ENCODE measurements around the gene RSPH1.

Gene RSPH1

DNA sequence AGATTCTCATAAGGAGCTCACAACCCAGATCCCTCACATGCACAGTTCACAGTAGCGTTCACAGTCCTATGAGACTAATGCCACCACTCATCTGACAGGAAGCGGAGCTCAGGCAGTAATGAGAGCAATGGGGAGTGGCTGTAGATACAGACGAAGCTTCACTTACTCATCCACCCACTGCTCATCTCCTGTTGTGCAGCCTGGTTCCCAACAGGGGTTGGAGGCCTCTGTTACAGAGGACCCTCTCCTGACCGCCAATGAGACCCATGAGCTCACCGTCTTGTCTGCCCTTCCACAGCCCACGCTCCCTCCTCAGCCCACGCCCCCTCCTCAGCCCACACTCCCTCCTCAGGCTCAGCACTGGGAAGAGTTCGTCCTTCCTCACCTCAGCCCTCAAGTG is 39.6 kb downstream of the RSPH1 start:
- H3K27me3 ChIP-seq (ENCODE audit: insufficient read depth, low read length): no peaks in the 10 kb centered on the region
- H3K23ac ChIP-seq (ENCODE audit: low read length): no peak overlapping the region
- no peaks in the 10 kb centered on the region for H3K9me3 ChIP-seq (ENCODE audit: insufficient read depth, low read depth, low read length)
- no peak overlapping the region for H3K4me2 ChIP-seq (ENCODE audit: low read length)
- no peaks in the 10 kb centered on the region for H3K79me2 ChIP-seq (ENCODE audit: control insufficient read depth, insufficient read depth, low read length, poor library complexity)
- no CpG with 5 or more reads among the region's 8 CpGs for WGBS (ENCODE audit: extremely low coverage, insufficient coverage, insufficient read length)
- H3K79me1 ChIP-seq (ENCODE audit: low read length): no peaks in the 10 kb centered on the region
- H2BK5ac ChIP-seq (ENCODE audit: low read depth, low read length, poor library complexity): no peak overlapping the region
- H2AFZ ChIP-seq (ENCODE audit: insufficient read depth, low read length, poor library complexity): no peak overlapping the region
- H4K8ac ChIP-seq (ENCODE audit: low read depth, low read length): no peak overlapping the region
- H3K18ac ChIP-seq (ENCODE audit: low read length): no peak overlapping the region
- H2AK5ac ChIP-seq (ENCODE audit: low read length): no peak overlapping the region
- H3K4ac ChIP-seq (ENCODE audit: low read depth, low read length): no peak overlapping the region
- no peak overlapping the region for H3K4me3 ChIP-seq (ENCODE audit: low read depth, low read length)
- peak; percentile 48 to 66 for DNase-seq
- H3K4me1 ChIP-seq (ENCODE audit: control insufficient read depth in 1 of 2, insufficient read depth in 2 of 2, low read length in 2 of 2): no peaks in the 10 kb centered on the region
- H4K91ac ChIP-seq (ENCODE audit: low read depth, low read length): no peak overlapping the region
- no peak overlapping the region for H3K27ac ChIP-seq (ENCODE audit: low read depth, low read length)
- H4K12ac ChIP-seq (ENCODE audit: low read depth, low read length): no peak overlapping the region
- H3K36me3 ChIP-seq (ENCODE audit: control insufficient read depth in 1 of 2, insufficient read depth in 2 of 2, low read length in 2 of 2): no peaks in the 10 kb centered on the region
- H3K14ac ChIP-seq (ENCODE audit: low read length): no peak overlapping the region
- H3K9ac ChIP-seq (ENCODE audit: low read length): no peak overlapping the region
- no peak overlapping the region for H2BK12ac ChIP-seq (ENCODE audit: low read length)
- no peak overlapping the region for H2BK120ac ChIP-seq (ENCODE audit: insufficient read depth, low read length, poor library complexity)

DNA sequence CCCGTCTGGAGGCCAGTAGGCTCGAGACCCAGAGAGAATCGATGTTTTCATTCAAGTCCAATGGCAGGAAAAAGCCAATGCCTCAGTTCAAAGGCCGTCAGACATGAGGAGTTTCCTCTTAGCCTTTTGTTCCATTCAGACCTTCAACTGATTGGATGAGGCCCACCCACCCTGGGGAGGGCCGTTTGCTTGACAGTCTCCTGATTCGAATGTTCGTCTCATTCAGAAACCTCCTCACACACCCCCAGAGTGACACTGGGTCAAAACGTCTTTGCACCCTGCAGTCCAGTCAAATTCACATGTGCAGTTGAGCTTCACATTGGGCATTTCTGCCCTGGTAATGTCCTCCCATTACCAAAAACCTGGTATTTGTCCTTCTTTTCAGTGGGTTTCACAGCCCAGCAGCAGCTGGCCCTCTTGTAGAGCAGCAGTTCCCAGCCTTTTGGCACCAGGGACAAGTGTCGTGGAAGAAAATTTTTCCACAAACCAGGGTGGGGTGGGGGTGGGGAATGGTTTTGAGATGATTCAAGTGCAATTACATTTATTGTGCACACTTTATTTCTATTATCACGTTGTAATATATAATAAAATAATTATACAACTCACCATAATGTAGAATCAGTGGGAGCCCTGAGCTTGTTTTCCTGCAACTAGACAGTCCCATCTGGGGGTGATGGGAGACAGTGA is 40.1 kb downstream of the RSPH1 start:
- no peak overlapping the region for H4K8ac ChIP-seq (ENCODE audit: low read depth, low read length)
- no CpG with 5 or more reads among the region's 10 CpGs for WGBS (ENCODE audit: extremely low coverage, insufficient coverage, insufficient read length)
- no peaks in the 10 kb centered on the region for H3K9me3 ChIP-seq (ENCODE audit: insufficient read depth, low read depth, low read length)
- no peaks in the 10 kb centered on the region for H3K36me3 ChIP-seq (ENCODE audit: control insufficient read depth in 1 of 2, insufficient read depth in 2 of 2, low read length in 2 of 2)
- no peak overlapping the region for H2BK120ac ChIP-seq (ENCODE audit: insufficient read depth, low read length, poor library complexity)
- H3K4me1 ChIP-seq (ENCODE audit: control insufficient read depth in 1 of 2, insufficient read depth in 2 of 2, low read length in 2 of 2): no peaks in the 10 kb centered on the region
- no peak overlapping the region for H3K9ac ChIP-seq (ENCODE audit: low read length)
- no peaks in the 10 kb centered on the region for H3K79me1 ChIP-seq (ENCODE audit: low read length)
- no peaks in the 10 kb centered on the region for H3K27me3 ChIP-seq (ENCODE audit: insufficient read depth, low read length)
- no peak for DNase-seq
- H4K91ac ChIP-seq (ENCODE audit: low read depth, low read length): no peak overlapping the region
- no peak overlapping the region for H3K4me3 ChIP-seq (ENCODE audit: low read depth, low read length)
- no peak overlapping the region for H3K18ac ChIP-seq (ENCODE audit: low read length)
- H3K23ac ChIP-seq (ENCODE audit: low read length): no peak overlapping the region
- no peak overlapping the region for H3K4ac ChIP-seq (ENCODE audit: low read depth, low read length)
- no peak overlapping the region for H2BK5ac ChIP-seq (ENCODE audit: low read depth, low read length, poor library complexity)
- no peak overlapping the region for H2BK12ac ChIP-seq (ENCODE audit: low read length)
- H3K4me2 ChIP-seq (ENCODE audit: low read length): no peak overlapping the region
- H2AK5ac ChIP-seq (ENCODE audit: low read length): no peak overlapping the region
- no peak overlapping the region for H3K27ac ChIP-seq (ENCODE audit: low read depth, low read length)
- no peak overlapping the region for H2AFZ ChIP-seq (ENCODE audit: insufficient read depth, low read length, poor library complexity)
- H3K14ac ChIP-seq (ENCODE audit: low read length): no peak overlapping the region
- no peaks in the 10 kb centered on the region for H3K79me2 ChIP-seq (ENCODE audit: control insufficient read depth, insufficient read depth, low read length, poor library complexity)
- H4K12ac ChIP-seq (ENCODE audit: low read depth, low read length): no peak overlapping the region

GRCh38 chr21:42455196-42455595 is 40.8 kb downstream of the RSPH1 start:
- WGBS (ENCODE audit: extremely low coverage, insufficient coverage, insufficient read length): no CpG with 5 or more reads among the region's 9 CpGs

GRCh38 chr21:42454786-42455185 is 41.2 kb downstream of the RSPH1 start:
- Histone ChIP-seq H2BK120ac (ENCODE audit: insufficient read depth, low read length, poor library complexity) (no peak overlapping the region), H3K79me1 (ENCODE audit: low read length) (no peaks in the 10 kb centered on the region), H3K18ac (ENCODE audit: low read length) (no peak overlapping the region), H3K14ac (ENCODE audit: low read length) (no peak overlapping the region), H2BK12ac (ENCODE audit: low read length) (no peak overlapping the region), H3K36me3 (ENCODE audit: control insufficient read depth in 1 of 2, insufficient read depth in 2 of 2, low read length in 2 of 2) (no peaks in the 10 kb centered on the region), H3K9me3 (ENCODE audit: insufficient read depth, low read depth, low read length) (no peaks in the 10 kb centered on the region), H3K9ac (ENCODE audit: low read length) (no peak overlapping the region), H3K79me2 (ENCODE audit: control insufficient read depth, insufficient read depth, low read length, poor library complexity) (no peaks in the 10 kb centered on the region), H2AFZ (ENCODE audit: insufficient read depth, low read length, poor library complexity) (no peak overlapping the region), H3K27me3 (ENCODE audit: insufficient read depth, low read length) (no peaks in the 10 kb centered on the region), H3K23ac (ENCODE audit: low read length) (no peak overlapping the region), H3K27ac (ENCODE audit: low read depth, low read length) (no peak overlapping the region), H4K12ac (ENCODE audit: low read depth, low read length) (no peak overlapping the region), H4K91ac (ENCODE audit: low read depth, low read length) (no peak overlapping the region), H3K4me1 (ENCODE audit: control insufficient read depth in 1 of 2, insufficient read depth in 2 of 2, low read length in 2 of 2) (peaks cover 0 to 2% of the 10 kb centered on the region in 2 experiments), H3K4ac (ENCODE audit: low read depth, low read length) (no peak overlapping the region), H2BK5ac (ENCODE audit: low read depth, low read length, poor library complexity) (no peak overlapping the region), H2AK5ac (ENCODE audit: low read length) (no peak overlapping the region), H3K4me2 (ENCODE audit: low read length) (no peak overlapping the region), H3K4me3 (ENCODE audit: low read depth, low read length) (no peak overlapping the region), H4K8ac (ENCODE audit: low read depth, low read length) (no peak overlapping the region)
- peak; percentile 27 to 67 for DNase-seq
- no CpG with 5 or more reads among the region's 9 CpGs for WGBS (ENCODE audit: extremely low coverage, insufficient coverage, insufficient read length)

More at GRCh38 chr21:42455196-42455595, 40.8 kb downstream of the RSPH1 start:
- no peaks in the 10 kb centered on the region for H3K9me3 ChIP-seq (ENCODE audit: insufficient read depth, low read depth, low read length)
- H3K14ac ChIP-seq (ENCODE audit: low read length): no peak overlapping the region
- H3K23ac ChIP-seq (ENCODE audit: low read length): no peak overlapping the region
- no peak overlapping the region for H3K9ac ChIP-seq (ENCODE audit: low read length)
- no peak overlapping the region for H4K12ac ChIP-seq (ENCODE audit: low read depth, low read length)
- no peak overlapping the region for H3K4ac ChIP-seq (ENCODE audit: low read depth, low read length)
- no peak overlapping the region for H2AK5ac ChIP-seq (ENCODE audit: low read length)
- no peak overlapping the region for H4K91ac ChIP-seq (ENCODE audit: low read depth, low read length)
- no peaks in the 10 kb centered on the region for H3K79me2 ChIP-seq (ENCODE audit: control insufficient read depth, insufficient read depth, low read length, poor library complexity)
- H2BK12ac ChIP-seq (ENCODE audit: low read length): no peak overlapping the region
- H3K27me3 ChIP-seq (ENCODE audit: insufficient read depth, low read length): no peaks in the 10 kb centered on the region
- no peak overlapping the region for H2BK120ac ChIP-seq (ENCODE audit: insufficient read depth, low read length, poor library complexity)
- no peak overlapping the region for H2AFZ ChIP-seq (ENCODE audit: insufficient read depth, low read length, poor library complexity)
- H3K4me1 ChIP-seq (ENCODE audit: control insufficient read depth in 1 of 2, insufficient read depth in 2 of 2, low read length in 2 of 2): peaks cover 0 to under 1% of the 10 kb centered on the region in 2 experiments
- H3K36me3 ChIP-seq (ENCODE audit: control insufficient read depth in 1 of 2, insufficient read depth in 2 of 2, low read length in 2 of 2): no peaks in the 10 kb centered on the region
- peak; percentile 99 to 100 for DNase-seq
- no peak overlapping the region for H2BK5ac ChIP-seq (ENCODE audit: low read depth, low read length, poor library complexity)
- no peak overlapping the region for H3K4me2 ChIP-seq (ENCODE audit: low read length)
- H3K79me1 ChIP-seq (ENCODE audit: low read length): no peaks in the 10 kb centered on the region
- H4K8ac ChIP-seq (ENCODE audit: low read depth, low read length): no peak overlapping the region
- H3K27ac ChIP-seq (ENCODE audit: low read depth, low read length): no peak overlapping the region
- H3K18ac ChIP-seq (ENCODE audit: low read length): no peak overlapping the region
- H3K4me3 ChIP-seq (ENCODE audit: low read depth, low read length): no peak overlapping the region

Measured in trophoblast cell (in vitro differentiated cells and primary cell).